Urothelium cell line (cell line): Measurements from ENCODE around the gene ZNF708.
"Not testable (repeated sequence)": the region's sequence is repeated elsewhere in the genome, so short reads cannot be mapped to it uniquely, and the experiment has no call there.

ENCODE experiments used
- DNase-seq: peaks from one replicate; pipeline ENCODE4 v3.0.0; 2011; ENCODE audit warnings: low spot score, mixed read lengths
- FAIRE-seq: peaks from 2 replicates; lab custom pipeline; 2011; peaks lifted over from hg19 to GRCh38; lab: Jason Lieb, UNC

ZNF708 gene

GRCh38 chr19:21260848-21261381 is 68.3 kb downstream of the ZNF708 start:
- not testable (repeated sequence) for FAIRE-seq, DNase-seq

- FAIRE-seq (no peak), DNase-seq (no peak)
Measured at GRCh38 chr19:21260164-21260847, 68.9 kb downstream of the ZNF708 start.

- FAIRE-seq, DNase-seq: not testable (repeated sequence)
Measured at GRCh38 chr19:21259421-21260124, 69.6 kb downstream of the ZNF708 start.

GRCh38 chr19:21256722-21257121 is 72.5 kb downstream of the ZNF708 start:
- DNase-seq (no peak), FAIRE-seq (no peak)
